WTC11 (cell line): ENCODE measurements around the gene SCOC. TPM values are rescaled to one million over a fixed set of nuclear protein-coding genes. Genes with fewer than 3 reads are reported as not detected.

Source experiments
- ATAC-seq: fragments of 200-7000 bp; cut with Tn5 transposase; 2 replicates; pipeline ENCODE4 v1.10.0; 2021; ENCODE audit warnings: mild to moderate bottlenecking, moderate library complexity
- CTCF ChIA-PET: fragments of 300-600 bp; sonication (Branson Sonifier 250); formaldehyde crosslinking; loops from one replicate; lab custom pipeline; 2021; ENCODE audit warnings: antibody characterized with exemption; lab: Charles Lee
- POLR2A ChIA-PET: fragments of 350-600 bp; sonication (Branson Sonifier 250); formaldehyde crosslinking; loops from one replicate; lab custom pipeline; 2021; ENCODE audit warnings: antibody characterized with exemption; lab: Charles Lee
- DNase-seq: peaks from one replicate; pipeline ENCODE4 v3.0.0; 2021; ENCODE audit warnings: low spot score
- H3K27ac Mint-ChIP-seq: 2 replicates; pipeline ENCODE4 v1.8.0; 2021; ENCODE audit warnings: mixed read lengths
- H3K27me3 Mint-ChIP-seq: 2 replicates; pipeline ENCODE4 v1.8.0; 2021; ENCODE audit warnings: low read depth, mild to moderate bottlenecking, moderate library complexity, mixed read lengths
- H3K36me3 Mint-ChIP-seq: 2 replicates; pipeline ENCODE4 v1.8.0; 2021; ENCODE audit warnings: mixed read lengths
- H3K4me1 Mint-ChIP-seq: 2 replicates; pipeline ENCODE4 v1.8.0; 2022; ENCODE audit warnings: mixed read lengths
- H3K4me3 Mint-ChIP-seq: 2 replicates; pipeline ENCODE4 v1.8.0; 2021; ENCODE audit warnings: mild to moderate bottlenecking, moderate library complexity, mixed read lengths
- H3K9me3 Mint-ChIP-seq: 2 replicates; pipeline ENCODE4 v1.8.0; 2021; ENCODE audit warnings: mixed read lengths
- CREB1 ChIP-seq: sonication (generic); formaldehyde crosslinking; IDR thresholded peaks from 2 replicates; pipeline ENCODE4 v1.8.0; 2023; ENCODE audit warnings: mild to moderate bottlenecking, missing genetic modification reagents
- ETV6 ChIP-seq: sonication (generic); formaldehyde crosslinking; IDR thresholded peaks from 2 replicates; pipeline ENCODE4 v1.8.1; 2022; ENCODE audit warnings: mild to moderate bottlenecking, missing genetic modification reagents
- FOXP1 ChIP-seq: sonication (generic); formaldehyde crosslinking; IDR thresholded peaks from 2 replicates; pipeline ENCODE4 v1.8.0; 2022; ENCODE audit warnings: missing genetic modification reagents, mild to moderate bottlenecking, moderate library complexity, borderline replicate concordance
- GABPB1 ChIP-seq: sonication (generic); formaldehyde crosslinking; IDR thresholded peaks from 2 replicates; pipeline ENCODE4 v1.8.1; 2023; ENCODE audit warnings: mild to moderate bottlenecking, missing genetic modification reagents
- IRF2 ChIP-seq: sonication (generic); formaldehyde crosslinking; IDR thresholded peaks from 2 replicates; pipeline ENCODE4 v1.8.0; 2022; ENCODE audit warnings: low read depth, missing genetic modification reagents, borderline replicate concordance
- MYBL2 ChIP-seq: sonication (generic); formaldehyde crosslinking; IDR thresholded peaks from 2 replicates; pipeline ENCODE4 v1.8.1; 2023; ENCODE audit warnings: mild to moderate bottlenecking, moderate library complexity, missing genetic modification reagents
- OVOL2 ChIP-seq: fragments of 250-450 bp; sonication (Bioruptor Pico); IDR thresholded peaks from 2 replicates; pipeline ENCODE4 v1.9.0; 2021; ENCODE audit warnings: mild to moderate bottlenecking, borderline replicate concordance
- RORB ChIP-seq: fragments of 250-450 bp; sonication (Bioruptor Pico); IDR thresholded peaks from 2 replicates; pipeline ENCODE4 v1.9.0; 2021; ENCODE audit warnings: mild to moderate bottlenecking
- SMAD3 ChIP-seq: sonication (generic); formaldehyde crosslinking; IDR thresholded peaks from 2 replicates; pipeline ENCODE4 v1.8.0; 2022; ENCODE audit warnings: missing genetic modification reagents, mild to moderate bottlenecking, borderline replicate concordance
- TEAD4 ChIP-seq: sonication (generic); formaldehyde crosslinking; IDR thresholded peaks from 2 replicates; pipeline ENCODE4 v1.8.0; 2022; ENCODE audit warnings: mild to moderate bottlenecking, missing genetic modification reagents
- ZNF416 ChIP-seq: fragments of 250-450 bp; sonication (Bioruptor Pico); IDR thresholded peaks from 2 replicates; pipeline ENCODE4 v1.9.0; 2021; ENCODE audit warnings: mild to moderate bottlenecking, inconsistent platforms
- total RNA-seq: library from RNA; stranded (reverse); gene quantifications from 3 replicates; pipeline ENCODE4 v1.2.3, GENCODE V29; 2021
- TF ChIP-seq, protein P1 (sequence below): sonication (generic); formaldehyde crosslinking; IDR thresholded peaks from 2 replicates; pipeline ENCODE4 v1.8.1; 2022; ENCODE audit warnings: low read depth, mild to moderate bottlenecking, moderate library complexity, missing genetic modification reagents, borderline replicate concordance
- TF ChIP-seq, protein P2 (sequence below): fragments of 250-450 bp; sonication (Bioruptor Pico); IDR thresholded peaks from 2 replicates; pipeline ENCODE4 v1.8.0; 2021; ENCODE audit warnings: mild to moderate bottlenecking
- TF ChIP-seq, protein P3 (sequence below): fragments of 250-450 bp; sonication (Bioruptor Pico); IDR thresholded peaks from 2 replicates; pipeline ENCODE4 v2.1.2; 2022; ENCODE audit warnings: mild to moderate bottlenecking, moderate library complexity
- TF ChIP-seq, protein P4 (sequence below): sonication (generic); formaldehyde crosslinking; IDR thresholded peaks from 2 replicates; pipeline ENCODE4 v1.8.1; 2023; ENCODE audit warnings: mild to moderate bottlenecking, missing genetic modification reagents
- TF ChIP-seq, protein P5 (sequence below): sonication (generic); formaldehyde crosslinking; IDR thresholded peaks from 2 replicates; pipeline ENCODE4 v1.8.0; 2022; ENCODE audit warnings: mild to moderate bottlenecking, missing genetic modification reagents
- TF ChIP-seq, protein P6 (sequence below): sonication (generic); formaldehyde crosslinking; IDR thresholded peaks from 2 replicates; pipeline ENCODE4 v1.8.1; 2023; ENCODE audit warnings: mild to moderate bottlenecking, missing genetic modification reagents, moderate library complexity
- TF ChIP-seq, protein P7 (sequence below): sonication (generic); formaldehyde crosslinking; IDR thresholded peaks from 2 replicates; pipeline ENCODE4 v1.8.1; 2023; ENCODE audit warnings: mild to moderate bottlenecking, moderate library complexity, missing genetic modification reagents
- TF ChIP-seq, protein P8 (sequence below): sonication (generic); formaldehyde crosslinking; IDR thresholded peaks from 2 replicates; pipeline ENCODE4 v1.8.1; 2022; ENCODE audit warnings: mild to moderate bottlenecking, moderate library complexity, missing genetic modification reagents

Gene SCOC
- total RNA-seq, 1 experiment from 2014 or later: 33.0 TPM

DNA sequence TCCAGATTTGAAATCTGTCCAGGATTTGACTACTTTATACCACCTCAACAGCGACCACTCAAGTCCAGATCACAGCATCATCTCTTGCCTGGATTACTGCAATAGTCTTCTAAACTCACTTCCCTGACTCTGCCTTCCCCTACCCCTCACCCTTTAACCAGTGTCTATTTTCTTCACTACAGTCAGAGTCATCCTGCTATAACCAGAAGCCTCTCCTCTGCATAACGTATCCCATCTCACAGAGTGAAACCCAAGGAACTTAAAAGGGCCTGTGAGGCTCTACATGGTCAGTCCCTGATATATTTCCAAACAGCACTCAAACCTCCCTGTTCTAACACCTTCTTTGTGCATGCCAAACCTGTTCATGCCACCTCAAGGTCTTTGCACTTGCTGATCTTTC is 40.7 kb upstream of the SCOC start:
- ATAC-seq (no peak), DNase-seq (no peak)
- ChIA-PET POLR2A (no interaction called here), CTCF (no interaction called here)
- TF ChIP-seq, protein P1, sequence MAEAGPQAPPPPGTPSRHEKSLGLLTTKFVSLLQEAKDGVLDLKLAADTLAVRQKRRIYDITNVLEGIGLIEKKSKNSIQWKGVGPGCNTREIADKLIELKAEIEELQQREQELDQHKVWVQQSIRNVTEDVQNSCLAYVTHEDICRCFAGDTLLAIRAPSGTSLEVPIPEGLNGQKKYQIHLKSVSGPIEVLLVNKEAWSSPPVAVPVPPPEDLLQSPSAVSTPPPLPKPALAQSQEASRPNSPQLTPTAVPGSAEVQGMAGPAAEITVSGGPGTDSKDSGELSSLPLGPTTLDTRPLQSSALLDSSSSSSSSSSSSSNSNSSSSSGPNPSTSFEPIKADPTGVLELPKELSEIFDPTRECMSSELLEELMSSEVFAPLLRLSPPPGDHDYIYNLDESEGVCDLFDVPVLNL: no peak
- TF ChIP-seq, protein P2, sequence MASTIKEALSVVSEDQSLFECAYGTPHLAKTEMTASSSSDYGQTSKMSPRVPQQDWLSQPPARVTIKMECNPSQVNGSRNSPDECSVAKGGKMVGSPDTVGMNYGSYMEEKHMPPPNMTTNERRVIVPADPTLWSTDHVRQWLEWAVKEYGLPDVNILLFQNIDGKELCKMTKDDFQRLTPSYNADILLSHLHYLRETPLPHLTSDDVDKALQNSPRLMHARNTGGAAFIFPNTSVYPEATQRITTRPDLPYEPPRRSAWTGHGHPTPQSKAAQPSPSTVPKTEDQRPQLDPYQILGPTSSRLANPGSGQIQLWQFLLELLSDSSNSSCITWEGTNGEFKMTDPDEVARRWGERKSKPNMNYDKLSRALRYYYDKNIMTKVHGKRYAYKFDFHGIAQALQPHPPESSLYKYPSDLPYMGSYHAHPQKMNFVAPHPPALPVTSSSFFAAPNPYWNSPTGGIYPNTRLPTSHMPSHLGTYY (CRISPR knock-in tag): no peak
- H3K27me3 Mint-ChIP-seq: no peaks in the 10 kb centered on the region
- H3K9me3 Mint-ChIP-seq: peaks cover 4% of the 10 kb centered on the region
- peaks cover 9% of the 10 kb centered on the region; the same call in 1 of the 2 replicates for H3K4me1 Mint-ChIP-seq
- H3K36me3 Mint-ChIP-seq: no peaks in the 10 kb centered on the region
- H3K4me3 Mint-ChIP-seq: no peak overlapping the region
- H3K27ac Mint-ChIP-seq: no peak overlapping the region

DNA sequence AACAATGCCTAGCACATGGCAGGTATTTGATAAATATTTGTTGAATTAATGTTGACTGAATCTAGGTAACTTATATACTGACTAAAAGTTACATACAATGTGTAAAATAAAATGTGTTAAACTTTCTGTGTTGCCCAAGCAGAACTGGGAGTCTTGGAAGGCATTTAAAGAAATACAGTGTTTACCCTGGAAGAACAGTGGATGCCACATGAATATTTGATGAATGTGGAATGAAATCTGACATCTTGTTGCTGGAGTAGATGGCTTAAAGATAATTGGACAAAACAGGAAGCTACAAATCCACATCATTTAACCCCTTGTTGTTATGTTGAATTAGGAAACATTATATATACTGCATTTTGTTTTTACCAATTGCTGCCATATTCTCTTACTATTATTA is 39.9 kb upstream of the SCOC start:
- ChIA-PET CTCF (interaction anchor here (1.4 kb wide), 1 partner anchor 26 kb away, joined by 6 read pairs; no protein-coding TSS in a partner anchor), POLR2A (no interaction called here)
- no peaks in the 10 kb centered on the region for H3K27me3 Mint-ChIP-seq
- no peaks in the 10 kb centered on the region for H3K36me3 Mint-ChIP-seq
- DNase-seq: no peak
- no peak overlapping the region for H3K4me3 Mint-ChIP-seq
- peaks cover 4% of the 10 kb centered on the region for H3K9me3 Mint-ChIP-seq
- H3K27ac Mint-ChIP-seq: no peak overlapping the region
- TF ChIP-seq, protein P3, sequence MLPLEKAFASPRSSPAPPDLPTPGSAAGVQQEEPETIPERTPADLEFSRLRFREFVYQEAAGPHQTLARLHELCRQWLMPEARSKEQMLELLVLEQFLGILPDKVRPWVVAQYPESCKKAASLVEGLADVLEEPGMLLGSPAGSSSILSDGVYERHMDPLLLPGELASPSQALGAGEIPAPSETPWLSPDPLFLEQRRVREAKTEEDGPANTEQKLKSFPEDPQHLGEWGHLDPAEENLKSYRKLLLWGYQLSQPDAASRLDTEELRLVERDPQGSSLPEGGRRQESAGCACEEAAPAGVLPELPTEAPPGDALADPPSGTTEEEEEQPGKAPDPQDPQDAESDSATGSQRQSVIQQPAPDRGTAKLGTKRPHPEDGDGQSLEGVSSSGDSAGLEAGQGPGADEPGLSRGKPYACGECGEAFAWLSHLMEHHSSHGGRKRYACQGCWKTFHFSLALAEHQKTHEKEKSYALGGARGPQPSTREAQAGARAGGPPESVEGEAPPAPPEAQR (CRISPR knock-in tag): no peak
- TF ChIP-seq CREB1 (CRISPR knock-in tag): no peak
- TF ChIP-seq MYBL2 (CRISPR knock-in tag): no peak
- TF ChIP-seq, protein P4, sequence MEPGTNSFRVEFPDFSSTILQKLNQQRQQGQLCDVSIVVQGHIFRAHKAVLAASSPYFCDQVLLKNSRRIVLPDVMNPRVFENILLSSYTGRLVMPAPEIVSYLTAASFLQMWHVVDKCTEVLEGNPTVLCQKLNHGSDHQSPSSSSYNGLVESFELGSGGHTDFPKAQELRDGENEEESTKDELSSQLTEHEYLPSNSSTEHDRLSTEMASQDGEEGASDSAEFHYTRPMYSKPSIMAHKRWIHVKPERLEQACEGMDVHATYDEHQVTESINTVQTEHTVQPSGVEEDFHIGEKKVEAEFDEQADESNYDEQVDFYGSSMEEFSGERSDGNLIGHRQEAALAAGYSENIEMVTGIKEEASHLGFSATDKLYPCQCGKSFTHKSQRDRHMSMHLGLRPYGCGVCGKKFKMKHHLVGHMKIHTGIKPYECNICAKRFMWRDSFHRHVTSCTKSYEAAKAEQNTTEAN (CRISPR knock-in tag): no peak
- no peak for TF ChIP-seq ETV6 (CRISPR knock-in tag)
- no peak for TF ChIP-seq FOXP1 (CRISPR knock-in tag)
- TF ChIP-seq, protein P5, sequence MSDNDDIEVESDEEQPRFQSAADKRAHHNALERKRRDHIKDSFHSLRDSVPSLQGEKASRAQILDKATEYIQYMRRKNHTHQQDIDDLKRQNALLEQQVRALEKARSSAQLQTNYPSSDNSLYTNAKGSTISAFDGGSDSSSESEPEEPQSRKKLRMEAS: no peak
- no peak for TF ChIP-seq SMAD3 (CRISPR knock-in tag)
- no peak for TF ChIP-seq ZNF416 (CRISPR knock-in tag)
- TF ChIP-seq, protein P1: no peak
- TF ChIP-seq RORB (CRISPR knock-in tag): no peak
- TF ChIP-seq GABPB1: no peak
- TF ChIP-seq, protein P6, sequence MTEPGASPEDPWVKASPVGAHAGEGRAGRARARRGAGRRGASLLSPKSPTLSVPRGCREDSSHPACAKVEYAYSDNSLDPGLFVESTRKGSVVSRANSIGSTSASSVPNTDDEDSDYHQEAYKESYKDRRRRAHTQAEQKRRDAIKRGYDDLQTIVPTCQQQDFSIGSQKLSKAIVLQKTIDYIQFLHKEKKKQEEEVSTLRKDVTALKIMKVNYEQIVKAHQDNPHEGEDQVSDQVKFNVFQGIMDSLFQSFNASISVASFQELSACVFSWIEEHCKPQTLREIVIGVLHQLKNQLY (CRISPR knock-in tag): no peak
- TF ChIP-seq IRF2 (CRISPR knock-in tag): no peak
- no peak for TF ChIP-seq TEAD4
- TF ChIP-seq, protein P7, sequence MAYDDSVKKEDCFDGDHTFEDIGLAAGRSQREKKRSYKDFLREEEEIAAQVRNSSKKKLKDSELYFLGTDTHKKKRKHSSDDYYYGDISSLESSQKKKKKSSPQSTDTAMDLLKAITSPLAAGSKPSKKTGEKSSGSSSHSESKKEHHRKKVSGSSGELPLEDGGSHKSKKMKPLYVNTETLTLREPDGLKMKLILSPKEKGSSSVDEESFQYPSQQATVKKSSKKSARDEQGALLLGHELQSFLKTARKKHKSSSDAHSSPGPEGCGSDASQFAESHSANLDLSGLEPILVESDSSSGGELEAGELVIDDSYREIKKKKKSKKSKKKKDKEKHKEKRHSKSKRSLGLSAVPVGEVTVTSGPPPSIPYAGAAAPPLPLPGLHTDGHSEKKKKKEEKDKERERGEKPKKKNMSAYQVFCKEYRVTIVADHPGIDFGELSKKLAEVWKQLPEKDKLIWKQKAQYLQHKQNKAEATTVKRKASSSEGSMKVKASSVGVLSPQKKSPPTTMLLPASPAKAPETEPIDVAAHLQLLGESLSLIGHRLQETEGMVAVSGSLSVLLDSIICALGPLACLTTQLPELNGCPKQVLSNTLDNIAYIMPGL (CRISPR knock-in tag): no peak
- TF ChIP-seq OVOL2: no peak
- TF ChIP-seq, protein P8, sequence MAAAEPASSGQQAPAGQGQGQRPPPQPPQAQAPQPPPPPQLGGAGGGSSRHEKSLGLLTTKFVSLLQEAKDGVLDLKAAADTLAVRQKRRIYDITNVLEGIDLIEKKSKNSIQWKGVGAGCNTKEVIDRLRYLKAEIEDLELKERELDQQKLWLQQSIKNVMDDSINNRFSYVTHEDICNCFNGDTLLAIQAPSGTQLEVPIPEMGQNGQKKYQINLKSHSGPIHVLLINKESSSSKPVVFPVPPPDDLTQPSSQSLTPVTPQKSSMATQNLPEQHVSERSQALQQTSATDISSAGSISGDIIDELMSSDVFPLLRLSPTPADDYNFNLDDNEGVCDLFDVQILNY (CRISPR knock-in tag): no peak
- no peak for ATAC-seq
- peaks cover 9% of the 10 kb centered on the region; the same call in 1 of the 2 replicates for H3K4me1 Mint-ChIP-seq
